HFFc6 (cell line): ENCODE results near the gene EFNB1. TPM values are rescaled to one million over a fixed set of nuclear protein-coding genes. Genes with fewer than 3 reads are reported as not detected.

Source experiments
- DNase-seq: peaks from one replicate; pipeline ENCODE4 v3.0.0-alpha.2; 2018
- H3K27ac Mint-ChIP-seq: 2 replicates; pipeline ENCODE4 v1.8.0; 2020; ENCODE audit warnings: mild to moderate bottlenecking, mixed read lengths
- H3K27me3 Mint-ChIP-seq: 2 replicates; pipeline ENCODE4 v1.8.0; 2021; ENCODE audit warnings: mild to moderate bottlenecking, moderate library complexity, mixed read lengths; ENCODE audit not compliant: insufficient read depth
- H3K36me3 Mint-ChIP-seq: 2 replicates; pipeline ENCODE4 v1.8.0; 2021; ENCODE audit warnings: low read depth, mixed read lengths
- H3K4me1 Mint-ChIP-seq: 2 replicates; pipeline ENCODE4 v1.8.0; 2020; ENCODE audit warnings: low read depth, mixed read lengths
- H3K4me3 Mint-ChIP-seq: 2 replicates; pipeline ENCODE4 v1.8.0; 2020; ENCODE audit warnings: mild to moderate bottlenecking, moderate library complexity, mixed read lengths
- H3K9me3 Mint-ChIP-seq: 2 replicates; pipeline ENCODE4 v1.8.0; 2020; ENCODE audit warnings: mild to moderate bottlenecking, mixed read lengths
- CTCF ChIP-seq: fragments of 200-600 bp; sonication (generic); IDR thresholded peaks from 2 replicates; pipeline ENCODE4 v1.5.0; 2021; ENCODE audit warnings: antibody characterized with exemption, mild to moderate bottlenecking
- total RNA-seq, 6 experiments: library from RNA; stranded (reverse); fragmentation: NEBNext Ultra II Directional; extraction: Animal tissue kit (Norgen Biotek cat#: 25700); gene quantifications; 2 replicates in 1 of 6; 3 replicates in 5 of 6; pipeline ENCODE4 v1.2.3, GENCODE V29; 2021

Gene EFNB1
- total RNA-seq, 6 experiments from 2014 or later = 4.2 to 4.8 (median 4.5) TPM

- Mint-ChIP-seq H3K4me1 (peaks cover 14% of the 10 kb centered on the region), H3K4me3 (no peak overlapping the region), H3K27ac (no peak overlapping the region), H3K27me3 (no peaks in the 10 kb centered on the region), H3K9me3 (no peaks in the 10 kb centered on the region), H3K36me3 (no peaks in the 10 kb centered on the region)
- no peak for DNase-seq
- TF ChIP-seq CTCF = no peak
These were observed 5.1 kb downstream of the EFNB1 start for GRCh38 chrX:68833855-68834331.

- no peaks in the 10 kb centered on the region for H3K27me3 Mint-ChIP-seq
- no peak overlapping the region for H3K27ac Mint-ChIP-seq
- no peak overlapping the region for H3K4me3 Mint-ChIP-seq
- H3K4me1 Mint-ChIP-seq = peaks cover 14% of the 10 kb centered on the region
- H3K36me3 Mint-ChIP-seq = no peaks in the 10 kb centered on the region
- no peak for TF ChIP-seq CTCF
- no peak for DNase-seq
- no peaks in the 10 kb centered on the region for H3K9me3 Mint-ChIP-seq
These were observed 5.7 kb downstream of the EFNB1 start for GRCh38 chrX:68834371-68835103.

- no peak overlapping the region for H3K4me3 Mint-ChIP-seq
- no peak overlapping the region for H3K27ac Mint-ChIP-seq
- no peaks in the 10 kb centered on the region for H3K9me3 Mint-ChIP-seq
- peaks cover 14% of the 10 kb centered on the region for H3K4me1 Mint-ChIP-seq
- TF ChIP-seq CTCF = no peak
- DNase-seq = no peak
- H3K36me3 Mint-ChIP-seq = no peaks in the 10 kb centered on the region
- H3K27me3 Mint-ChIP-seq = no peaks in the 10 kb centered on the region
These were observed 6.3 kb downstream of the EFNB1 start for GRCh38 chrX:68835104-68835442.

GRCh38 chrX:68835468-68835867, 6.6 kb downstream of the EFNB1 start:
- no peak overlapping the region for H3K27ac Mint-ChIP-seq
- no peaks in the 10 kb centered on the region for H3K27me3 Mint-ChIP-seq
- H3K4me3 Mint-ChIP-seq = no peak overlapping the region
- H3K9me3 Mint-ChIP-seq = no peaks in the 10 kb centered on the region
- no peak for DNase-seq
- no peaks in the 10 kb centered on the region for H3K36me3 Mint-ChIP-seq
- TF ChIP-seq CTCF = no peak
- peaks cover 14% of the 10 kb centered on the region for H3K4me1 Mint-ChIP-seq

- Mint-ChIP-seq H3K4me1 (peaks cover 3% of the 10 kb centered on the region), H3K27me3 (no peaks in the 10 kb centered on the region), H3K9me3 (no peaks in the 10 kb centered on the region), H3K4me3 (no peak overlapping the region), H3K27ac (no peak overlapping the region), H3K36me3 (no peaks in the 10 kb centered on the region)
- no peak for TF ChIP-seq CTCF
- no peak for DNase-seq
These were observed 8.3 kb downstream of the EFNB1 start for GRCh38 chrX:68837119-68837518.

GRCh38 chrX:68838571-68838910, 9.7 kb downstream of the EFNB1 start:
- H3K4me3 Mint-ChIP-seq = no peak overlapping the region
- no peak for TF ChIP-seq CTCF
- no peaks in the 10 kb centered on the region for H3K9me3 Mint-ChIP-seq
- H3K27ac Mint-ChIP-seq = no peak overlapping the region
- no peaks in the 10 kb centered on the region for H3K4me1 Mint-ChIP-seq
- no peaks in the 10 kb centered on the region for H3K36me3 Mint-ChIP-seq
- no peaks in the 10 kb centered on the region for H3K27me3 Mint-ChIP-seq
- DNase-seq = no peak
